Heart left ventricle (tissue), 16 donors: ENCODE results near the gene VPS35L. TPM values are rescaled to one million over a fixed set of nuclear protein-coding genes. Genes with fewer than 3 reads are reported as not detected.

ENCODE experiments used
- ATAC-seq, 4 donors: fragments of 200-7000 bp; cut with Tn5 transposase; one replicate each; pipeline ENCODE4 v1.9.1; 2020 to 2022; ENCODE audit warnings: moderate library complexity in 4 of 4, mild to moderate bottlenecking in 3 of 4, moderate number of reproducible peaks in 1 of 4
- DNase-seq, 5 donors: peaks; one replicate each; pipeline ENCODE4 v3.0.0-alpha.2; 2020
- H3K27ac ChIP-seq, 12 donors: fragments of 200-600 bp; sonication (generic) in 4 of 12; one replicate each; pipeline versions ENCODE4 v1.5.0 to v1.8.0; 2016 to 2022; ENCODE audit warnings: mild to moderate bottlenecking in 2 of 12
- H3K27me3 ChIP-seq, 9 donors: fragments of 200-600 bp; sonication (generic) in 2 of 9; one replicate each; pipeline versions ENCODE4 v1.5.1 to v1.8.0; 2016 to 2022; ENCODE audit warnings: mild to moderate bottlenecking in 3 of 9
- H3K36me3 ChIP-seq, 9 donors: fragments of 200-600 bp; sonication (generic) in 2 of 9; one replicate each; pipeline versions ENCODE4 v1.5.0 to v1.8.0; 2018 to 2022; ENCODE audit warnings: mild to moderate bottlenecking in 2 of 9
- H3K4me1 ChIP-seq, 12 donors: fragments of 200-600 bp; sonication (generic) in 4 of 12; one replicate each; pipeline versions ENCODE4 v1.5.0 to v1.8.0; 2016 to 2022; ENCODE audit warnings: mild to moderate bottlenecking in 3 of 12
- H3K4me3 ChIP-seq, 12 donors: fragments of 200-600 bp; sonication (generic) in 4 of 12; one replicate each; pipeline versions ENCODE4 v1.5.0 to v1.8.0; 2017 to 2022; ENCODE audit warnings: mild to moderate bottlenecking in 9 of 12, moderate library complexity in 4 of 12
- H3K9me3 ChIP-seq, 12 donors: fragments of 200-600 bp; sonication (generic) in 4 of 12; one replicate each; pipeline versions ENCODE4 v1.5.0 to v1.8.0; 2016 to 2022; ENCODE audit warnings: mild to moderate bottlenecking in 1 of 12
- CTCF ChIP-seq, 12 donors: fragments of 200-600 bp; sonication (generic) in 4 of 12; IDR thresholded peaks; one replicate each; pipeline versions ENCODE4 v1.5.0 to v1.8.0; 2018 to 2022; ENCODE audit warnings: antibody characterized with exemption in 12 of 12, mild to moderate bottlenecking in 5 of 12
- POLR2A ChIP-seq, 2 donors: fragments of 450-650 bp; IDR thresholded peaks; one replicate each; pipeline ENCODE4 v1.6.1; 2017; ENCODE audit warnings: antibody characterized with exemption in 2 of 2, mild to moderate bottlenecking in 2 of 2, moderate library complexity in 2 of 2
- WGBS, 4 donors: extraction: QIAGEN DNeasy Blood & Tissue Kit in 2 of 4; methylation state at CpG; one replicate each; pipeline versions ENCODE4 v1.1.5 to v1.1.7; 2013 to 2018; 5-methylcytosine and 5-hydroxymethylcytosine counted together
- intact Hi-C, 10 donors: fragments of 100-400 bp; cut with DNase I; formaldehyde crosslinking; loops; one replicate each; pipeline versions ENCODE4 v1.11.1 to v1.14.2; 2022
- polyA plus RNA-seq, 2 donors: library from polyadenylated mRNA; stranded (reverse); fragments of 200-250 nt; gene quantifications; one replicate each; pipeline ENCODE4 v1.2.3, GENCODE V29; 2013
- total RNA-seq, 9 donors: library from RNA; depleted of rRNA in 2 of 9; stranded (reverse); fragments of >200 nt in 2 of 9; fragmentation: NEBNext Ultra II Directional in 3 of 9; extraction: Animal tissue kit (Norgen Biotek cat#: 25700) in 3 of 9; gene quantifications; one replicate each; pipeline versions ENCODE4 v1.1.0 to v1.2.4, GENCODE V29; 2016 to 2023
- donor health status: ischemic (EF 13 %, LVEDD 7.1; RV severe dilation, severe dysfunction).
- donor health status: healthy with polysubstance abuse.
- donor health status: DM: no; HTN: yes; CAD: no.
- donor health status: DM: no; HTN: no; CAD: no.
- donor health status: ischemic (EF 25% LVEDD 6.9; RV normal size, moderate dysfunction).
- donor health status: ischemic (EF 25% LVEDD 5.7; RV mildly dilated, moderate dysfunction).
- donor health status: healthy.
- donor health status: DM: yes; HTN: yes; CAD: no.
- donor health status: ischemic (EF 35%, LVEDD 5.7; RV mildly dilated, moderate dysfunction).
- donor health status: nonischemic (EF 11% LVEDD 7.7; RV severe dilation, severe dysfunction).
- donor health status: DM: yes; HTN: yes; CAD: no.
- donor health status: PGD.
- donor health status: ischemic (EF 29% LVEDD 5.4; RV normal size, mild dysfunction).
- donor health status: nonischemic (EF 23%, LVEDD 6.1; RV moderate dilation, normal function).

VPS35L gene
- total and polyA plus RNA-seq, 11 donors: 13.7 to 47.3 (median 24.4) TPM

- no peaks in the 10 kb centered on the region for H3K27me3 ChIP-seq
- ATAC-seq (peak in 3 of 4 donors; percentile 23 to 68 (median 46)), DNase-seq (peak in 2 of 5 donors; percentile 46 to 62)
- H3K4me3 ChIP-seq: no peak overlapping the region
- TF ChIP-seq POLR2A (IDR thresholded peaks at IDR 0.05) (no peak), CTCF (IDR thresholded peaks at IDR 0.05) (no peak)
- WGBS, 4 donors: 36 to 62% (median 45%) methylated on average over 9 of the region's 9 CpGs
- peaks cover 0 to 20% (median 0%) of the 10 kb centered on the region in 9 donors for H3K36me3 ChIP-seq
- no peaks in the 10 kb centered on the region for H3K9me3 ChIP-seq
- H3K4me1 ChIP-seq: peaks cover 0 to 36% (median 16%) of the 10 kb centered on the region in 12 donors
- peak overlapping the region in 9 of 12 donors; percentile 4 to 75 (median 48) for H3K27ac ChIP-seq
- intact Hi-C loops: loop anchor here in 1 of 10 donors (5.0 kb wide), 1 partner anchor 93 kb away; no protein-coding TSS in a partner anchor
These were observed 179.8 kb downstream of the VPS35L start for GRCh38 chr16:19735074-19735867.

GRCh38 chr16:19737306-19738038 is 182.0 kb downstream of the VPS35L start:
- TF ChIP-seq CTCF (IDR thresholded peaks at IDR 0.05): no peak
- TF ChIP-seq POLR2A (IDR thresholded peaks at IDR 0.05): no peak
- peak in 2 of 4 donors; percentile 39 for ATAC-seq
- DNase-seq: peak in 2 of 5 donors; percentile 24 to 61
- Histone ChIP-seq H3K4me3 (no peak overlapping the region), H3K36me3 (peaks cover 0 to 20% (median 0%) of the 10 kb centered on the region in 9 donors), H3K4me1 (peaks cover 0 to 37% (median 16%) of the 10 kb centered on the region in 12 donors), H3K27me3 (no peaks in the 10 kb centered on the region), H3K27ac (peak overlapping the region in 1 of 12 donors; percentile 27), H3K9me3 (no peaks in the 10 kb centered on the region)
- intact Hi-C loops: loop anchor here in 1 of 10 donors (5.0 kb wide), 1 partner anchor 95 kb away; no protein-coding TSS in a partner anchor
- 81 to 87% (median 84%) methylated on average over 12 of the region's 12 CpGs for WGBS, 4 donors

- H3K4me1 ChIP-seq: peaks cover 0 to 15% (median 5%) of the 10 kb centered on the region in 12 donors
- ATAC-seq (no peak), DNase-seq (no peak)
- WGBS, 4 donors: 94 to 100% (median 95%) methylated on average over 1 of the region's 1 CpG
- H3K4me3 ChIP-seq: no peak overlapping the region
- H3K36me3 ChIP-seq: peaks cover 0 to 10% (median 0%) of the 10 kb centered on the region in 9 donors
- H3K27ac ChIP-seq: peak overlapping the region in 1 of 12 donors; percentile 4
- no peaks in the 10 kb centered on the region for H3K9me3 ChIP-seq
- intact Hi-C loops: no loop called here
- H3K27me3 ChIP-seq: no peaks in the 10 kb centered on the region
- TF ChIP-seq CTCF (IDR thresholded peaks at IDR 0.05): no peak
- TF ChIP-seq POLR2A (IDR thresholded peaks at IDR 0.05): no peak
These were observed 185.9 kb downstream of the VPS35L start for GRCh38 chr16:19741354-19741753.

- no peaks in the 10 kb centered on the region for H3K27me3 ChIP-seq
- peaks cover 0 to 3% (median 0%) of the 10 kb centered on the region in 9 donors for H3K36me3 ChIP-seq
- H3K27ac ChIP-seq: no peak overlapping the region
- no peak for DNase-seq
- TF ChIP-seq POLR2A (IDR thresholded peaks at IDR 0.05) (no peak), CTCF (IDR thresholded peaks at IDR 0.05) (no peak)
- H3K4me3 ChIP-seq: no peak overlapping the region
- H3K4me1 ChIP-seq: peaks cover 0 to 28% (median 9%) of the 10 kb centered on the region in 12 donors
- no peaks in the 10 kb centered on the region for H3K9me3 ChIP-seq
- ATAC-seq: no peak
- intact Hi-C loops: no loop called here
These were observed 188.3 kb downstream of the VPS35L start for GRCh38 chr16:19743816-19744159.
